ENCODE data around the gene DDX3X.
"Not testable (repeated sequence)": the region's sequence is repeated elsewhere in the genome, so short reads cannot be mapped to it uniquely, and the experiment has no call there.

The DDX3X gene

GRCh38 chrX:41333744-41334362 lies at the start of gene DDX3X:
DDX3X (plus strand) TSS chrX:41334162; CDS start chrX:41334253, 91 bp downstream.
- DNase-seq (ENCODE audit: low read depth, low spot score), result peak; percentile 88

- not testable (repeated sequence) for DNase-seq (ENCODE audit: low read depth, low spot score)
Measured at GRCh38 chrX:41285928-41286327, 48.0 kb upstream of the DDX3X start.

- no peak for DNase-seq (ENCODE audit: low read depth, low spot score)
Measured at GRCh38 chrX:41288641-41289040, 45.3 kb upstream of the DDX3X start.

GRCh38 chrX:41289095-41289494 lies 44.9 kb upstream of the DDX3X start:
- no peak for DNase-seq (ENCODE audit: low read depth, low spot score)

- DNase-seq (ENCODE audit: low read depth, low spot score), result no peak
Measured at GRCh38 chrX:41291309-41291708, 42.7 kb upstream of the DDX3X start.

GRCh38 chrX:41293269-41293668 lies 40.7 kb upstream of the DDX3X start:
- no peak for DNase-seq (ENCODE audit: low read depth, low spot score)

- DNase-seq (ENCODE audit: low read depth, low spot score), result no peak
Measured at GRCh38 chrX:41300758-41301437, 33.1 kb upstream of the DDX3X start.

- no peak for DNase-seq (ENCODE audit: low read depth, low spot score)
Measured at GRCh38 chrX:41301438-41301824, 32.5 kb upstream of the DDX3X start.

- no peak for DNase-seq (ENCODE audit: low read depth, low spot score)
Measured at GRCh38 chrX:41302370-41302769, 31.6 kb upstream of the DDX3X start.

GRCh38 chrX:41303013-41303412 lies 30.9 kb upstream of the DDX3X start:
- no peak for DNase-seq (ENCODE audit: low read depth, low spot score)

GRCh38 chrX:41304178-41304577 lies 29.8 kb upstream of the DDX3X start:
- DNase-seq (ENCODE audit: low read depth, low spot score), result no peak

GRCh38 chrX:41308884-41309647 lies 24.9 kb upstream of the DDX3X start:
- DNase-seq (ENCODE audit: low read depth, low spot score), result no peak

GRCh38 chrX:41312786-41313185 lies 21.2 kb upstream of the DDX3X start:
- no peak for DNase-seq (ENCODE audit: low read depth, low spot score)

- DNase-seq (ENCODE audit: low read depth, low spot score), result no peak
Measured at GRCh38 chrX:41313419-41313818, 20.5 kb upstream of the DDX3X start.

- no peak for DNase-seq (ENCODE audit: low read depth, low spot score)
Measured at GRCh38 chrX:41314204-41314603, 19.8 kb upstream of the DDX3X start.

- no peak for DNase-seq (ENCODE audit: low read depth, low spot score)
Measured at GRCh38 chrX:41314881-41315280, 19.1 kb upstream of the DDX3X start.

GRCh38 chrX:41316266-41316665 lies 17.7 kb upstream of the DDX3X start:
- DNase-seq (ENCODE audit: low read depth, low spot score), result not testable (repeated sequence)

GRCh38 chrX:41317477-41318208 lies 16.3 kb upstream of the DDX3X start:
- no peak for DNase-seq (ENCODE audit: low read depth, low spot score)

GRCh38 chrX:41320393-41320792 lies 13.6 kb upstream of the DDX3X start:
- no peak for DNase-seq (ENCODE audit: low read depth, low spot score)

GRCh38 chrX:41322821-41323603 lies 10.9 kb upstream of the DDX3X start:
- no peak for DNase-seq (ENCODE audit: low read depth, low spot score)

GRCh38 chrX:41326431-41326830 lies 7.5 kb upstream of the DDX3X start:
- DNase-seq (ENCODE audit: low read depth, low spot score), result no peak

Measured in smooth muscle cell of the brain vasculature (primary cell).